Thoracic aorta (tissue), 2 donors: ENCODE data around the gene ACAP2. TPM values are rescaled to one million over a fixed set of nuclear protein-coding genes. Genes with fewer than 3 reads are reported as not detected.

Experiments used
- ATAC-seq: fragments of 150-250 bp; one replicate; pipeline ENCODE4 v1.8.0; 2017; ENCODE audit warnings: low read depth; ENCODE audit not compliant: insufficient number of reproducible peaks, low FRiP score
- DNase-seq: peaks from one replicate; pipeline ENCODE4 v3.0.0-alpha.2; 2020; ENCODE audit warnings: low spot score
- H3K27ac ChIP-seq, 2 donors: fragments of 200-600 bp; sonication (generic); 1 replicate in 1 of 2; 2 replicates in 1 of 2; pipeline ENCODE4 v1.5.1; 2016; ENCODE audit warnings: mild to moderate bottlenecking in 2 of 2, moderate library complexity in 2 of 2
- H3K27me3 ChIP-seq: fragments of 200-600 bp; sonication (generic); replicated peaks from 2 replicates; pipeline ENCODE4 v1.6.0; 2016; ENCODE audit warnings: mild to moderate bottlenecking; ENCODE audit not compliant: insufficient read depth
- H3K36me3 ChIP-seq: fragments of 200-600 bp; sonication (generic); one replicate; pipeline ENCODE4 v1.5.1; 2016
- H3K4me1 ChIP-seq, 2 donors: fragments of 200-600 bp; sonication (generic); 1 replicate in 1 of 2; 2 replicates in 1 of 2; pipeline versions ENCODE4 v1.5.1 to v1.6.0; 2016; ENCODE audit warnings: low read depth in 2 of 2, mild to moderate bottlenecking in 1 of 2; ENCODE audit not compliant: control insufficient read depth in 1 of 2
- H3K4me3 ChIP-seq: fragments of 200-600 bp; sonication (generic); 2 replicates; pipeline ENCODE4 v1.5.1; 2016; ENCODE audit warnings: mild to moderate bottlenecking
- H3K9me3 ChIP-seq: fragments of 200-600 bp; sonication (generic); 2 replicates; pipeline ENCODE4 v1.5.1; 2016
- total RNA-seq, 2 donors: library from RNA; depleted of rRNA; stranded (reverse); fragments of >200 nt; gene quantifications; one replicate each; pipeline versions ENCODE4 v1.1.0 to v1.2.3, GENCODE V29; 2016
- TF ChIP-seq, protein P1 (sequence below): fragments of 200-600 bp; sonication (generic); IDR thresholded peaks from one replicate; pipeline ENCODE4 v1.5.1; 2019; ENCODE audit warnings: antibody characterized with exemption

ACAP2 gene
- total RNA-seq, 2 donors from 2014 or later: 32.2 to 56.7 TPM

DNA sequence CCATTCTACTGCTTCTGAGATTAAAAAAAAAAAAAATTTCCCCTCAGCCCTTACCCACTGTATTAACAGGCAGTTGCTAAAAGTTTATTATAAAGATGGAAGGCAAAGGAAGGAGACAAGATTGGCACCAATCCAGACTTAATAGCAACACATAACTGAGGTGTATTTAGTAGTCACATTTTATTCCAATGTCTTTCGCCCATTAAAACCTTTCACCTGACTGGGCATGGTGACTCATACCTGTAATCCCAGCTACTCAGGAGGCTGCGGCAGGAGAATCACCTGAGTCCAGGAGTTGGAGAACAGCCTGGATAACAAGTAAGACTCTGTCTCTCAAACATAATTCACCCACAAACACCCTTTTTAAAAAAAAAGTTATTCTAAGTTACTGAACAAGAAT, 4.4 kb downstream of the ACAP2 start:
- DNase-seq: no peak
- no peak overlapping the region for H3K4me3 ChIP-seq
- ATAC-seq: no peak
- no peaks in the 10 kb centered on the region for H3K9me3 ChIP-seq
- no peak overlapping the region for H3K27ac ChIP-seq
- no peaks in the 10 kb centered on the region for H3K36me3 ChIP-seq
- peaks cover 10 to 15% of the 10 kb centered on the region in 2 donors for H3K4me1 ChIP-seq
- H3K27me3 ChIP-seq: no peaks in the 10 kb centered on the region
- TF ChIP-seq, protein P1, sequence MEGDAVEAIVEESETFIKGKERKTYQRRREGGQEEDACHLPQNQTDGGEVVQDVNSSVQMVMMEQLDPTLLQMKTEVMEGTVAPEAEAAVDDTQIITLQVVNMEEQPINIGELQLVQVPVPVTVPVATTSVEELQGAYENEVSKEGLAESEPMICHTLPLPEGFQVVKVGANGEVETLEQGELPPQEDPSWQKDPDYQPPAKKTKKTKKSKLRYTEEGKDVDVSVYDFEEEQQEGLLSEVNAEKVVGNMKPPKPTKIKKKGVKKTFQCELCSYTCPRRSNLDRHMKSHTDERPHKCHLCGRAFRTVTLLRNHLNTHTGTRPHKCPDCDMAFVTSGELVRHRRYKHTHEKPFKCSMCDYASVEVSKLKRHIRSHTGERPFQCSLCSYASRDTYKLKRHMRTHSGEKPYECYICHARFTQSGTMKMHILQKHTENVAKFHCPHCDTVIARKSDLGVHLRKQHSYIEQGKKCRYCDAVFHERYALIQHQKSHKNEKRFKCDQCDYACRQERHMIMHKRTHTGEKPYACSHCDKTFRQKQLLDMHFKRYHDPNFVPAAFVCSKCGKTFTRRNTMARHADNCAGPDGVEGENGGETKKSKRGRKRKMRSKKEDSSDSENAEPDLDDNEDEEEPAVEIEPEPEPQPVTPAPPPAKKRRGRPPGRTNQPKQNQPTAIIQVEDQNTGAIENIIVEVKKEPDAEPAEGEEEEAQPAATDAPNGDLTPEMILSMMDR: no peak

DNA sequence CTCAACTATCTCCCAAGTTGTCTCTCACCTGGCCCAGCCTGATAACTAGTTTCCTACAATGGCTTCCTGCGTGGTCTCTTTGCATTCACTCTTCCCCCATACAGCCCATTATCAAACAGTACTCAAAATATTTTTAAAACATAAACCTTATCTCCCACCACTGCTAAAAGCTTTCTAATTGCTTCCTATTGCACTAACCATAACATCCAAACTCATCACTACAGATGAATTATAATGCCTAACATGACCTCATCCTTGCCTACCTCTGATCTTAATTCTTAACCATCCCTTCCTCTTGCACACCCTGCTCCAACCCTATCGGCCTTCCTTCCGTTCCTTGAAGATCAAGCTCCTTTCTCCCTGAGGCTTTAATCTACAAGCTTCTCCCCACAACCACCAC, 17.0 kb downstream of the ACAP2 start:
- TF ChIP-seq, protein P1: no peak

DNA sequence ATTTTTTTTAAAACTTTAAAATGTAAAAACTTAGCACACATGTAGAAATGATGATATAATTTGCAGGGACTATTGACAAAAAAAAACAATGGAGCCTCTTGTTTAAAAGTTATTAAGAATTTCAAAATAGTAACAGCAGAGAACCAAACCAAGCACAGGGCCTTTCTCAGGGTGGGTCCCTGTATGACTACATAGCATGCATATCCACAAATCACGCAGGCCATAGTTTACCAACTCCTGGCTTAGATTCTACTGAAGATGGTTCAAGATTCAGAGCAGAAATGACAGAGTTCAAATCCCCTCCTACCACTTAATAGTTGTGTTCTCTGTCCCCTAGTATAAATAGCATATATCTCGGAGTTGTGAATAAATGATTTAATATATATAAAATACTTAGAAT, 19.0 kb downstream of the ACAP2 start:
- DNase-seq (no peak), ATAC-seq (no peak)
- H3K9me3 ChIP-seq: no peaks in the 10 kb centered on the region
- no peaks in the 10 kb centered on the region for H3K36me3 ChIP-seq
- no peaks in the 10 kb centered on the region for H3K27me3 ChIP-seq
- H3K4me3 ChIP-seq: no peak overlapping the region
- no peaks in the 10 kb centered on the region for H3K4me1 ChIP-seq
- TF ChIP-seq, protein P1: no peak
- H3K27ac ChIP-seq: no peak overlapping the region

More for the DNA sequence above, 17.0 kb downstream of the ACAP2 start:
- Histone ChIP-seq H3K27me3 (no peaks in the 10 kb centered on the region), H3K4me3 (no peak overlapping the region), H3K4me1 (no peaks in the 10 kb centered on the region), H3K36me3 (no peaks in the 10 kb centered on the region), H3K27ac (no peak overlapping the region), H3K9me3 (no peaks in the 10 kb centered on the region)
- no peak for ATAC-seq
- DNase-seq: no peak

DNA sequence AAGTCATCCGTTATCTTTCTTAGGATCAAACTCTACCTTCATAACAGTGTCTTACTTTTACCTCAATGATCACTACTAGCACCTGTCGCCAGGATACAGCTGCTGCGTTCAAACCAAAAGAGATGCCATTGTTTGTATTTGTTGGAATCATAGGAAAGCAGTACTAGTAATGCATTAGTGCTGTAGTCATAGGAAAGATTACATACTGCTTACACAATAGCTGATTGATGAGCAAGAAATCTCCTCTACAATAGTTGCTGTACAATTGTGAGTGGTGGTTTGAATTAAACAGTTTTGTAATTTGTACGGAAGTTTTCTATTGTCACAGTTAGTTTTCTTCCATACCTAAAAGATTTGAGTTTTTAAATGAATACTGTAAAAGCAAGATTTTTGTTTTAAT, 21.4 kb downstream of the ACAP2 start:
- Histone ChIP-seq H3K36me3 (no peaks in the 10 kb centered on the region), H3K27ac (no peak overlapping the region), H3K27me3 (no peaks in the 10 kb centered on the region), H3K4me3 (no peak overlapping the region), H3K4me1 (no peaks in the 10 kb centered on the region), H3K9me3 (no peaks in the 10 kb centered on the region)
- no peak for DNase-seq
- no peak for ATAC-seq
- TF ChIP-seq, protein P1: no peak

DNA sequence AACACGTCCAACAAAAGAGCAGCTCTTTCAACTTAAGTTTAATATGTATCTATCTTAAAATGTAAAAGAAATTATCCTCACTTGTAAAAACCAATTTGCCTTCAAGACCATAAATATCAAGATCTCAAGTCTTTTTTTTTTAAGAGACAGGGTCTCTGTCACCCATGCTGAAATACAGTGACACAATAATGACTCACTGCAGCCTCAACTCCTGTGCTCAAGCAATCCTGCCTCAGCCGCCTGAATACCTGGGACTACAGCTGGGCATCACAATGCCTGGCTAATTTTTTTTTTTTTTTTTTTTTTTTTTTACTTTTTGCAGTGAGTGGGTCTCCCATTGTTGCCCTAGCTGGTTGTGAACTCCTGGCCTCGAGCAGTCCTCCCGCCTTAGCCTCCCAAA, 26.0 kb downstream of the ACAP2 start:
- no peaks in the 10 kb centered on the region for H3K27me3 ChIP-seq
- DNase-seq (no peak), ATAC-seq (no peak)
- TF ChIP-seq, protein P1: no peak
- H3K9me3 ChIP-seq: no peaks in the 10 kb centered on the region
- no peak overlapping the region for H3K27ac ChIP-seq
- no peaks in the 10 kb centered on the region for H3K36me3 ChIP-seq
- no peak overlapping the region for H3K4me3 ChIP-seq
- peaks cover 0 to 3% of the 10 kb centered on the region in 2 donors for H3K4me1 ChIP-seq
